HG02623 (cell line): Measurements from ENCODE around the gene CNST.
"Not testable (repeated sequence)": the region's sequence is repeated elsewhere in the genome, so short reads cannot be mapped to it uniquely, and the experiment has no call there.

ENCODE experiments used
- ATAC-seq: cut with Tn5 transposase; IDR thresholded peaks from one replicate; pipeline ENCODE4 v1.9.1; 2021; ENCODE audit warnings: moderate library complexity; ENCODE audit not compliant: unreplicated experiment

The CNST gene

GRCh38 chr1:246582301-246583055 is 16.2 kb downstream of the CNST start:
- no peak for ATAC-seq

GRCh38 chr1:246583056-246583440 is 16.8 kb downstream of the CNST start:
- no peak for ATAC-seq

DNA sequence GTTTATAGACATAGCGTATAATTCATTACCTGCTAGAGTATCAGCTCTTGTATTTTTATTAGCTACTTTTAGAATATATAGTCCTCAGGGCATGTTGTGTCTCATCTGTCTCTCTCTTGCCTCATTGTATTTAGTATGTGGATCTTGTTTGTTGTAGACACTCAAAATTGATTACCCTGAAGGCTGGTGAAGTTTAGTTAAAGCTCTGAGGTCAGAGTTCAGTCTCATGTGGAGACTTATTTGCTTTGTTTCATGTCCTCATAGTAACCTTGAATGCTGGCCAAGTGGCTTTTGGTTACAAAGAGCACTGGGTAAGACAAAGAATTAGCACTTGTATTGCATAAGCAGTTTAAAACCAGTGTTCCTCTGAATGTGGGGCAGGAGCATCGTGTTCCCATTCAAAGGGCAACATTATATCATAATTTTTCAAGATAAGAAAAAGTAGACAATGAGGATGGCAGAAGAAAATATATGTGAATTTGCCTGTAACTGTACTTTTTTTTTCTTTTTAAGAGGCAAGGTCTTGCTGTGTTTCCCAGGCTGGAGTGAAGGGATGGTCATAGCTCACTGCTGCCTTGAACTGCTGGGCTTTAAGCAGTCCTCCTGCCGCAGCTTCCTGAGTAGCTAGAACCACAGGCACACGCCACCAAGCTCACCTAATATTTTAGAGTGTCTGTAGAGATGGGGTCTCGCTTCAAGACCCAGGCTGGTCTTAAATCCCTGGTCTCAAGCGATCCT is 17.4 kb downstream of the CNST start:
- ATAC-seq, result no peak

- ATAC-seq, result no peak
These were observed 20.8 kb downstream of the CNST start for GRCh38 chr1:246587032-246587431.

GRCh38 chr1:246587606-246588005 is 21.4 kb downstream of the CNST start:
- no peak for ATAC-seq

DNA sequence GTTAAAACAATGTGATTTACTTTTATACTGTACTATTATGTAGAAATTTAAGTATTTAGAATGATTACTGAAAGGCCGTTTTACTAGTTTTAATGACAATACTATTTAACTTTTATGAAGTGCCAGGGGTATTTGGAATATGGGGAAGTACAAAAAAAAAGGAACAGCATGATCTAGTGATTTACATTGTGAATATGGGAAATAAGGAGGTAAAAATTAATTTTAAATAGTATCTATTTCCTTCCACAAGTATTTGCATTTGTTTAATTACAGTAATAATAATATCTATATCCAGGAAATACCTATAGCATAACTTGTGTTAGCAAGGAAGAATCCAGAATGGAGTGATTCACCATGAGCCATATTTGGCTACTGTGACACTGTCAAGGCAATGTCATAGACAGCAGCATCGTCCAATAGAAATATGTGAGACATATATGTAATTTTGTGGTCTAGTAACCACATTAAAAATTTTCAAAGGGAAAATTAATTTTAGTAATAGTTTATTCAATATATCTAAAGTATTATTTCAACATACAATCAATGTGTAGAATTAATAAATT is 22.0 kb downstream of the CNST start:
- ATAC-seq, result no peak

- not testable (repeated sequence) for ATAC-seq
These were observed 23.7 kb downstream of the CNST start for GRCh38 chr1:246589919-246590318.

GRCh38 chr1:246591047-246591446 is 24.8 kb downstream of the CNST start:
- ATAC-seq, result peak; percentile 16

DNA sequence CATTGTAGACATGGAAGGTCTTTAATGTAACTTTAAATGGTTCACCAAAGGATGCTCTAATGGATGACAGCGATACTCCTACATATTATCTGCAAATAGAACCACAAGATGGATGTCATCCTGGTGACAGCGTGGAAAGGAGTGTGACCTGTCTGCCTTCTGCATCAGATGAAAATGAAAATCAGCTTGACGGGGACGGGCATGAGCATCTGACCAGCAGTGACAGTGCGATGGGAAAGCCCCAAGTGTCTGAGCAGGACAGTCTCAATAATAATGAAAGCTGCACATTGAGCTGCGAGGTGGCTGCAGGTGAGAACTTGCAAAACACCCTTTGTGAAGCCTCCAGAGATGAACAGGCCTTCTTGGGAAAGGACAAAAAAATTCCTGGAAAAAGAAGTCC is 25.2 kb downstream of the CNST start:
- peak; percentile 97 for ATAC-seq

DNA sequence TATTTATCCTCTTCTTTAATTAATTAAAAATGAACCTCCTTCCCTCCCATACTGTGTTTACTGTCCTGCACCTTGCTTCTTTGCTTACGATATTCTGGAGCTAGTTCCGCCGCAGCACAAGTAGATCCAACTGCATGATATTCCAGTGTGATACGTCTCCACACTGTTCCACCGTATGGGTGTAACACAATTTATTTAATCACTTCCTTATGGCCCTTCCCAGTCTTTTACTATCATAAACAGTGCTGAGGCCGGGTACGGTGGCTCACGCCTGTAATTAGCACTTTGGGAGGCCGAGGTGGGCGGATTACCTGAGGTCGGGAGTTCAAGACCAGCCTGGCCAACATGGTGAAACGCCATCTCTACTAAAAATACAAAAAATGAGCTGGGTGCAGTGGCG is 25.7 kb downstream of the CNST start:
- ATAC-seq, result no peak

- no peak for ATAC-seq
These were observed 26.4 kb downstream of the CNST start for GRCh38 chr1:246592695-246593094.

DNA sequence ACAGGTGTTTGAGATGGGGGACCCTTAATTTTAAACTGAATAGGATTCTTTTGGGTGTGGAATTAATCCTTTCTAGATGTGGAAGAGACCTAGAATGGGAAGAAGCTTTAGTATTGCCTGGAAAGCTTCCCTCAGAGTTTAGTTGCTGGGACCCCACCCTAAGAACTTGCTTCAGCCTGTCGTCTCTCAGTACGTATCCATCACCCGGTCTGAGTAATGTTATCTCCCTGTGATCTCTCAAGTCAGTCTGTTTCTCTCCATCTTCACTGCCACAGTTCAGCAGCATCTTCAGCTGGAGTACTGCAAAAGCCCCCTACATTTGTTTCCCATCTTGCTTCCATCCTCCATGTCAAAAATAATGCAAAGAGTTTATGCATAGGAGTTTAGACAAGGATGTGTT is 28.9 kb downstream of the CNST start:
- no peak for ATAC-seq

- no peak for ATAC-seq
These were observed 31.1 kb downstream of the CNST start for GRCh38 chr1:246597340-246597739.

DNA sequence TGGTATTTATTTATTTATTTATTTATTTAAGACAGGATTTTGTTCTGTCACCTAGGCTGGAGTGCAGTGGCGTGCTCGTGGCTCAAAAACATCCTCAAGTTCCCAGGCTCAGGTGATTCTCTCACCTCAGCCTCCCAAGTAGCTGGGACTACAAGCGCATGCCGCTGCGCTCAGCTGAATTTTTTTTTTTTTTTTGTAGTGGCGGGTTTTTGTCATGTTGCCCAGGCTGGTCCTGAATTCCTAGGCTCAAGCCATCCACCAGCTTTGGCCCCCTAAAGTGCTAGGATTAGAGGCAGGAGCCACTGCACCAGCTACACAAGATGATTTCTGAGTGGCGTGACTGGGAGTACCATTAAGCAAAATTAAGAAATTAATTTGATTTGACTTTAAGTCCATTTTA is 31.7 kb downstream of the CNST start:
- ATAC-seq, result no peak

- ATAC-seq, result no peak
These were observed 33.1 kb downstream of the CNST start for GRCh38 chr1:246599315-246599714.

DNA sequence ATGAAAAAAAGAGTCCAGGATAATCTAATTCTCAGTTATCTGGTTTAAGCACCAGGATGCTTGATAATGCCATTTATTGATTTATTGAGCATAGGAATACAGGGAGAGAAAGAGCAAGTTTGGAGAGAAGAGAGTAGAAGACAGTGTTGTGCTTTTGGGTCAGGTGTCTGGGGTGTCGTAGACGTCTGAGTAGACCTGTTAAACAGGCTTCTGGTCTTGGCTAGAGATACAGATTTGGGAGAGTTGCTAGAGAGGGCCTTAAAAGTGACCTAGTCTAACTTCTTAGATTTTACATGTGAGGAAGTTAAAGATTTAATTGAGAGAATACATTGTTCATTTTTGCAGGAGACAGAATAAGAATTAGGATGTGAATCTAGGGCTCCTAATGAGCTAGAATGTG is 34.3 kb downstream of the CNST start:
- no peak for ATAC-seq

DNA sequence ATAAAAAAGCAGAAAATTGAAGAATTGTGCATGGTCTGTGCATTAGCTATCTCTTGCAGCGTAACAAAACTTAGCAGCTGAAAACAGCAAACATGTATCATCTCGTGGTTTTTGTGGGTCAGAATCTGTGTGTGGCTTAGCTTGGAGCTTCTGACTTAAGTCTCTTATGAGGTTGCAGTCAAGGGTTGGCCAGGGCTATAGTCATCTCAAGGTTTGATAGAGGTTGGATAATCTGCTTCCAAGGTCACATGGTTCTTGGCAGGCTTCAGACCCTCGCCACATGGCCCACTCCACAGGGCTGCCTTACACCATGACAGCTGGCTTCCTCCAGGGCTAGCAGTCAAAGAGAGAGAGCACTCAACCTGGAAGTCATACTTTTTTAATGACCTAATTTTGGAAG is 35.9 kb downstream of the CNST start:
- ATAC-seq, result no peak

GRCh38 chr1:246605231-246605630 is 39.0 kb downstream of the CNST start:
- not testable (repeated sequence) for ATAC-seq

DNA sequence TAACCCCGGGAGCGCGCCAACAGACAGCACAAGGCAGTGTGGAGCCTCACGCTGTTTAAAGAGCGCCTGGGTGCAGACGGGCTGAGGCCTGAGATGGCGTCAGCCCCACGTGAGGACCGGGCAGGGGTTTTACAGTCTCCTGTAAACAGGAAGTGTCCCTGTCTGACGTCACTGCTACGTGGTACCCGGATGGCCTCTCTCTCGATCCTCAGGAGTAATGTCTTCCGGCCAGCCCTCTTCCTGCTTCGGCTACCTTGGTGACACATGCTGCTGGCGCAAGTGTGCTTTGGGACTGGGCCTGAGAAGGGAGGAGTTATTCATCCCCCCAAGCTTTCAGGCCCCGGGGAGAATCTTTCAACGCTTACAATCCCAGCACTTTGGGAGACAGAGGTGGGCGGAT is 41.2 kb downstream of the CNST start:
- ATAC-seq, result no peak

DNA sequence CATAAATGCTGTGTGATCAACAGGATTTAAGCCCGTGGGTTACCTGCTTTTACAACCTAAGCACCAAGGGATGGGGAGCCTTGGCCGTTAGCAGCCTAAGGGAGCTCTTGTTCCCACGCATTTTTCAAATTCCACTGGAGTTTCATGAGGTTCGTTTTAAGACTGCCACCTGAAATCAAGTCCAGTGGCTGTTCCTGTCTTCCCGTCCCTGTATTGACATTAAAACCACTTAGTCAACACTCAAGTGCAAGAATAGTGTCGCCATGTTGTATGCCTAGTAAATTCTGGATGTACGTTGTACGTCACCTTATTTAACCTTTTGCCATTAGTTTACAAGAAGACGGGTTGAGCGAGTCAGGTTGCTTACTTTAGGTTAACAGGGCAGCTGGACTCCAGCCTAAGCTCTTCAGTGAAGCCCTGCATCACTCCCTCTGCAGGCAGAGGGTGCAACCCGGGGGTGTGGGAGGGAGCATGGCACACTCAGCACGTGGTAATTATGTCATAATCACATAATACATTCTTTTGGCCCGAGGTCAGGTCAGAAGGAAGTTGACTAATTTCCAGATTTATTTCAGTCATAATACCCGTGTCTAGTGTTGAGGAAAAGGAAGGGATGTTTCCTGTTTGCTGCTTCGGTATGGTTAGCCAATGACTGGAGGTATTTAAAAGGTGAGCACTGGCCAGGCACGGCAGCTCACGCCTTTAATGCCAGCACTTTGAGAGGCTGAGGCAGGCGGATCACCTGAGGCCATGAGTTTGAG is 42.5 kb downstream of the CNST start:
- ATAC-seq, result no peak

GRCh38 chr1:246609632-246610031 is 43.4 kb downstream of the CNST start:
- no peak for ATAC-seq
